HT1080 (cell line): Measurements from ENCODE around the gene S100A16. TPM values are rescaled to one million over a fixed set of nuclear protein-coding genes. Genes with fewer than 3 reads are reported as not detected.

Experiments used
- DNase-seq: peaks from one replicate; pipeline ENCODE4 v3.0.0-alpha.2; 2015; ENCODE audit warnings: low read depth
- total RNA-seq: library from RNA; depleted of rRNA; stranded (reverse); fragments of >200 nt; shearing (Covaris generic); gene quantifications from 2 replicates; pipeline ENCODE4 v1.2.3, GENCODE V29; 2014

Gene S100A16
- total RNA-seq, 1 experiment from 2014 or later, result 1,038 TPM

DNA sequence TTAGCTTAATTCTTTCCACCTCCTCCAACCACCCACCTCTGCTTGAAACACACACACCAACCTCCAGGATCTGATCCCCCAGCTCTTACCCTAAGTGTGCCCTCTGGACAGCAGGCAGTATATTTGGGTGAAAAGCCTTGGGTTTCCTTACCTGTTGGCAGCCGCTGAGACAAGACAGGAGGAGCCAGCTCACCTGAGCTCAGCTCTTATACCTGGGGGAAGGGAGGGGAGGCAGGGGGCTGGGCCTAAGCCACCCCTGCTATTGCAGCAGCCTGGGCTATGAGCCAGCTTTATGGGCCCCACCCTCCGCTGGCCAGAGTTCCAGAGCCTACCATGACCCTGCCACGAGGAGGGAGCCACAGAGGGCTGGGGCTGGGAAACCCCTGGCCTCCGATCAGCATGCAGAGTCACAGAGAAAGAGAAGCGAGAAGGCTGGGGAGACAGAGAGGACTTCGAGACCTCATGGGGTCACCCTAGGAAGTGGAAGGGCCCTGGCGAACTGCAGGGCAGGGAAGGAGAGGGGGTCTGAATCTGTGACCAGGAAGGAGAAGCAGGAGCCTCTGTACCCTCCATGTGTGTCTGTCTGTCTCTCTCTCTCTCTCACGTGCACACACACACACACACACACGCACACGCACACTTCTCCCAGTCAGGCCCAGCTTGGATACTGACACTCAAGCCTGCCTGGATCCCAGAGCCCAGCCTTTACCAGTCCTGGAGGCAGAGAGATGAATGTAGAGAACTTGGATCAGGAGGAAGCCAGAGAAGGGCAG is 3.4 kb upstream of the S100A16 start, which contains the start of gene S100A14:
Gene S100A14 (minus strand): TSS at position 182 of the 773 bp plus-strand sequence. CDS start 467 bp downstream, outside the sequence.
- DNase-seq, result no peak

DNA sequence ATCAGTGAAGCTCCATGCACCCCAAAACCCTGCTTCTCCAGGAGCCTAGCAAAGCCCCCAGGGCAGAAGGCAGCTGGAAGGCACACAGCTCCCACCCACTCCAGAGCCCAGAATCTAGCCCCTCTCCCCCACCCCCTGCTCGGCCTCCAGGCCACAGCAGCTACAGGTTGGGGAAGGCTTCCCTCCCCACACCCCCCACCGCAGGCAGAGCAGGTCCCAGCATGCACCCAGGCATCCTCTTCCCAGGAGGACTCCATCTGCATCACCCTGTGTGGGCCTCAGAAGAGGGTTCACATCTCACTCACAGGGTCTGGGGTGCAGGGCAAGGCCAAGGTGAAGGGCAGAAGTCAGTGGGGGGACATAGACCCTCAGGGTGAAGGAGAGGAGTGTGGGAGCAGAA is 2.5 kb upstream of the S100A16 start:
- no peak for DNase-seq

DNA sequence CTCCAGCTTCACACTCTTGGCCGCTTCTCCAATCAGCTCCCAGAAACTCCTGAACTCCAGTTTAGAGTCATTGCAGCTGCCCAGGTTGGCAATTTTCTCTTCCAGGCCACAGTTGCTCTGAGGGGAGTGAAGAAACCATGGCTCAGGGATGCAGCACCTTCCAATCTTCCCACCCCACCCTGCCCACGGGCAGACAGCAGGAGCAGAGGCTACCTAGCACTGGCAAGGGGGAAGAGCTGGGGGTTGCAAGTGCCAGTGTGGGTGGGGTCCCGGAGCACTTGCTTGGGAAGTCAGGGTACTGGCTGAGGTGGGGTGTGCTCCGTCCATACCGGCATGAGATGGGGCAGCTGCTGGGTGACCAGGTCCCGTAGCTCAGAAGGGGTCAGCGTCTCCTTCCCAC is 2.0 kb upstream of the S100A16 start:
- no peak for DNase-seq

DNA sequence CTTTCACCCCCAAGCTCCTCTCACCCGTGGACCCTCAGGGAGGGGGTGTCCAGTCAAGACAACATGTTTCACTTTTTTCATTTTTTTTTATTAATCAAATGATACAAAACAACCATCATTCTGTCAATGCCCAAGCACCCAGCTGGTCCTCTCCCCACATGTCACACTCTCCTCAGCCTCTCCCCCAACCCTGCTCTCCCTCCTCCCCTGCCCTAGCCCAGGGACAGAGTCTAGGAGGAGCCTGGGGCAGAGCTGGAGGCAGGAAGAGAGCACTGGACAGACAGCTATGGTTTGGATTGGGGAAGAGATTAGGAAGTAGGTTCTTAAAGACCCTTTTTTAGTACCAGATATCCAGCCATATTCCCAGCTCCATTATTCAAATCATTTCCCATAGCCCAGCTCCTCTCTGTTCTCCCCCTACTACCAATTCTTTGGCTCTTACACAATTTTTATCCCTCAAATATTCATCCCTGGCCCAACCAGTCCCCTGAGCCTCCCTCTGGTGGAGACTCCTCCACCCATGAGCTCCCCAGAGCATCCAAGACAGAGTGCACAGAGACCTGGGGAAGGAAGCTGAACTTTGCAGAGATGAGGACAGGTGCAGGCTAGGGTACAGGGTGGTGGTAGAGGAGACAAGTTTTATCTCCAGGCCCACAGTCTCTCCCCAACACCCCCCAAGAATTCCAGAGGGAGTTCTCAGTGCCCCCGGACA is 1.4 kb upstream of the S100A16 start:
- no peak for DNase-seq

DNA sequence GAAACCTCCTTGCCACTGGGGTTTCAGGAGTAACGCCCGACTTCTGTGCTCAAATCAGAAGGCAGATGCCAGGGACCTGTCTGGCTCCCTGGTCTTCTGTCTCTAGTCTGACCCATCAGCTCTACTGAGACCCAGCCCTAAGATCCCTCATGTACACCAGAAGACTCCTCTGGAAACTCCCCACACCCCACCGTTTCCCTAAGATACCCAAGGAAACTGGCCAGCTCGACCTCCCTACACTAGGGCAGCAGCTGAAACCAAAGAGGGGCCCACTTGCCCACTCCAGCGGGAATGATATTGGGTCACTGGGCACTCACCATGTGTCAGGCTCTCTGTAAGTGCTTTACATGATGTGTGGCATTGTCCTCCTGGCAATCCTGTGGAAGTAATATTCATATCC is 469 bp upstream of the S100A16 start:
- DNase-seq, result no peak

DNA sequence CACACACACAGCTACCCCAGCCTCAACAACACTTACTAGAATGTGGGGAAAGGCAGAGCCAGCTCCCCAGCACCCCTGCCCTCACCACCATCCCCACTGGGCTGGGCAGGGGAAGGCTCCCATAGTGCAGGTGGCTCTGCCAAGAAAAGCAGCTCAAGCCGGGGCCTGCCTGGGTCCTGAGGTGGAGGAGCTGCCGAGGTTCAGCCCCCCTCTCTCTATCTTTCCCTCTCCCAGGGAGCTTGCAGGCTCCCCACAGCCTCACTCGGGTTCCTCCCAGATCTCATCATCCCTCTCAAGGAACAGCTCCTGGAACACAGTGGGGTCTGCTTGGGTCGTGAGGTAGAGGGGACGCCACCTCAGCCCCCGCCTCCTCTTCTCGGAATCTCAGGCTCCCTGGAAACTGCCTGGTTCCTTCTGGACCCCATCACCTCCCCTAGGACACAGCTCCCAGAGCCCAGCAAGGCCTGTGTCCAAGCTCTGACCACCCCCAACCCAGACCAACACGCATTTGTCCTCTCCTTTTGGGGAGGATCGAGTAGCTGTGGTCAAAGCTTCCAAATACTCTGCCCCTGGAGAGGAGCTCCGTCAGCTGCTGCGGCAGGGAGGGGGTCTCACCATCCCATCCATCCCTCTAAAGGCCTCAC is 704 bp downstream of the S100A16 start:
- DNase-seq, result no peak

DNA sequence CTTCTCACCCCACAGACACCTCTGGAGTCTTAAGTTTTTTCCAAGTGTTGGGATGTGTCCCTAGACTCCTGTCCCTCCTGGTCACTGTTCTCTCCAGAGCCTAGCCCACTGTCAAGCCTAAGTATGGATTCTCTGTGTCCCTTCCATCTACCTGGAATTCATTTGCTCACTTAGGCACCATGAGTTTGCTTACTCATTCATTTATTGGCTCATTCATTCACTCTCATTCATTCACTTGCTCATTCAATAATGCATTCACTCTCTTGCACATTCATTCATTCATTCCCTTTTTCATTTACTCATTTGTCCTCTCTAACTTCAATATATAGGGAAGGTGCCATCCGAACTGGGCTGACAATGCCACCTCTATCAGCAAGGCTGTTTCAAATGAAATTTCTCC is 1.6 kb downstream of the S100A16 start:
- DNase-seq, result no peak

DNA sequence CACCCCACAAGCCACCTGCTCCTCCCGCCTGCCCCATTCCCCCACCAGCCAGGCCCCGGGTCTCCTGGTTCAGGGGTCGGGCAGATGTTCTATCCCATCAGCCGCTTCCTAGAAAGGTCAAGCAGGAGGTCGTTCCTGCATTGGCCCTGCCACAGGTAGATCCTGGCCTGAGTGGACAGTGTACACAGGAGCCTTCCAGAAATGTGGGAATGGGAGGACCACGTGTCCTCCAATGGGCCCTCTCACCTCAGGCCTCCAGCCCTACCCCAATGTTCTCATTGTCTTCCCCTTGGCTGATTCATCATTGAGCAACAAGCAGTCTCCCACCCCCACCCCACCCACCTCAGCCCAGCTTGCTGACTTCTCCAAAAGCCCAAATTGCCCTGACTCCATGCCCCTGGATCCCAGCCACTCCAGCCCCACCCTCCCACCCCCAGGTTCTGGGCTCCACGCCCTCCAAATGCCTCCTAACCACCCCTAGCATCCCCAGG is 2.1 kb downstream of the S100A16 start:
- peak; percentile 66 for DNase-seq

DNA sequence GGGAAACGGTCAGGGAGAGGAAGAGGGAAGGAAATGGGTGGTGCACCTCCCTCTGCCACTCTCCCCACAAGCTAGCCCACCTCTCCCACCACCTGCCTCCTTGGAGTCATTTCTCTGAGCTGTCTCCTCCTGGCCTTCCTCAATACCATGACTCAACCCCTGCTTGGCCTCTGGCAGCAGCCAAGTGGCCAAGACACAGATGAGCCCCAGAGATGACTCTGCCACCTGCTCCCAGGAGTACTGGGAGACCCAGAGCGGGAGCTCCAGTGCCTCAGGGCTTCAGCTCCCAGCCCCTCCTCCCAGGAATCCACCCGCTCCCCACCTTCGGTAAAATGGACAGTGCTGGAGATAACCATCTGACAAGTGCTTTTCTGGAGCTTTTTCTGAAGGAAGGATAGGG is 2.6 kb downstream of the S100A16 start:
- DNase-seq, result peak; percentile 82

DNA sequence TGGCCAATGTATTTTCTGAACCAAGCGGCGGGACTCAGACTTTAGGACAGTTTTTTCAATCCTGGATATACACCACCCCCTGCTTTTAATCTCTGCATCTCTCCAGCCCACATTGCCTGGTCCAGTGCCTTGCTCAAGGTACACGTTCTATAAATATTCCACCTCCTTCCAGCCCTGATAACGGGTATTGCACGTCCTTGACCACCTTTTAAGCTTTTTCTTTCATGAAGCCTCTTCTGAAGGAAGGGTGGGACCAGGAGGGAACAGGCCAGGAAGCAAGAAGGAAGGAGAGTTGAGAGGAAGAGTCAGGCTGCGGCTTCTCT is 3.4 kb downstream of the S100A16 start:
- DNase-seq, result no peak

DNA sequence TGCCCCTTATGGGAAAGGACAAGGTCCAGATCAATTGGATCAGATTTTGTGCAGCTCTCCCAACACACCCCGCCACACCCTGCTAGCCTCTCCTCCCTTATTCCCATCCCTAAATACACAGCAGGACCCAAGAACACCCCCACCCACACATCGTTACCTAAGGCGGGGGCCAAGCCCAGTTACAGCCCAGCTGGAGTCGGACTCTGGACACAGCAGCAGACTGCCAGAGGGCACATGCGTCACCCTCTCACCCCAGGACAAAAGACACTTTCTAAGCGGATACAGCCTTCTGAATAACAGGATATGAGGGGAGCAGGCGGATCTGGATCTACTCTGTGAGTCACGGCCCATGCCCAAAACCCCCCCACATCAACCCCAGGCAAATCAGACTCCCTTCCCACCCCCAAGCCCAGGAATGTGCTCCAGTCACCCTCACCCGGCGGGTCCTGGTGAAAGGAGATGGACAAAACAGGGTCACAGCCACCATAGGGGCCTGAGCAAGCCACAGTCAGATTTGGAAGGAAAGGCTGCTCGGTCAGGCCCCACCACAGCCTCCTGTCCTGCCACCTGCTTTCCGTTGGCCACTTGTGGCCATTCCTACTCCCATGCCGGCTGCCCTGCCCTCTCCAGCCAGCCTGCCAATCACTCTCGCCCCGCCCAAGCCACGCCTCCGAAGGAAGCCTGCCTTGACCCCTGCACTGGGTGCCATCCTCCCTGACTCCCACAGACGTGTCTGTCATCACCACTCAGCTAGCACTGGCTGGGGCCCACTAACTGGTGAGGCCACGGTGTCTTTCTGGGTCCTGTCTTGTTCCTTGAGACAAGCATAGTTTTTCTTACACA is 4.0 kb downstream of the S100A16 start:
- peak; percentile 97 for DNase-seq

DNA sequence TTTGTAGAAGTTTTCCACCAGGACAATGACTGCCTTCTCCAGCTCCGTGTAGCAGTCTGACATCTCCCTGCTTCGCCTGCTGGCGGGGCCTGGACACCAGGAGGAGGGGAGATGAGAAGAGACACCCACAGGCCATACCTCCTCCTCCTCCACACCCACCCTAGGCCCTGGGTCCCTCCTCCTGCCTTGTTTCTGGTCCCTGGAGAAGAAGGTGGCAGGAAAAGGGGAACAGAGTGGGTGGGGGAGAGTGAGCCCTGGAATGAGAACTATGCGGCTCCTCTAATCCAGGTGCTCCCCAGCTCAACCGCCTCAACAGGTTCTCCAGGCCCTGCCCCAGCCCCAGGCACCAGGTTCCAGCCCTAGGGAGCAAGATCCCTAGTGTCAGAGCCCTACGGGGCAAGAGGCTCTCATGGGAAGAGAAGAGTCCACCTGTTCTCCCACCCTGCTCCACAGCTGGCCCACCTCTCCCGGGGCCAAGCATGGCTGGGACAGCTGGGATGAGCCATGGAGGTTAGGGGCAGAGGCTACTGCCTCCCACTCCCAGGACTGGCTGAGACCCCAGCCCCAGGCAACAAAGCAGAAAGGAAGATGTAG is 4.8 kb downstream of the S100A16 start:
- DNase-seq, result peak; percentile 56

DNA sequence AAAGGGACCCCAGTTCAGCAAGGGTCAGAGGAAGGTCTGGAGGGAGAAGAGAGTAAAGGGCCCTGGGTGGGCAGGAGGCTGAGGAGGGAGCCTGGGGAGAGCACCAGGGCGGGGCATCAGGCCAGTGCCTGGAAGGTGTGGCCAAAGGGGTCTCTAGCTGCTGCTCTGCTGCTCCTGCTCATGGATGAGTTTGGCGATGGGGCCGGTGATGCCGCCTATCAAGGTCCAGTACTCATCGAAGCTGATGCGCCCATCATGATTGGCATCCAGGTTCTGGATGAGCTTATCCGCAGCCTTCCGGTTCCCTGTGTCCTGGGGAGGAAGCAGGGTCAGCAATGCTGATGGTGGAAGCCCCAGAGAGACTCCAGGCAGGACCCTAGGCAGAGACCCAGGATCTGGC is 5.6 kb downstream of the S100A16 start:
- DNase-seq, result no peak

DNA sequence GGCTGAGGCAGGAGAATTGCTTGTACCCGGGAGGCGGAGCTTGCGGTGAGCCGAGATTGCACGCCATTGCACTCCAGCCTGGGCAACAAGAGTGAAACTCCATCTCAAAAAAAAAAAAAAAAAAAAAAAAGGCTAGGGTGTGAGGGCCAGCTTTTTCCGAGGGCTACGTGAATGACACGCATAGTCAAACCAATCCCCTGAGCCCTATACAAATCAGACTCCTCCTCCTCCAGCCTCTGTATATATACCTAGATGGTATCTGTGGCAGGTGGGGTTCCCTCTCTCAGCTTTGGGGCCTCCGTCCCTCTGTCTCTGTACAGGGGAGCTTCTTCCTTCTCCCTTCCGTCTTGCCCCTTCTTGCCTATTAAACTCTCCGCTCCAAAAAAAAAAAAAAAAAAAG is 6.7 kb downstream of the S100A16 start:
- DNase-seq, result no peak

DNA sequence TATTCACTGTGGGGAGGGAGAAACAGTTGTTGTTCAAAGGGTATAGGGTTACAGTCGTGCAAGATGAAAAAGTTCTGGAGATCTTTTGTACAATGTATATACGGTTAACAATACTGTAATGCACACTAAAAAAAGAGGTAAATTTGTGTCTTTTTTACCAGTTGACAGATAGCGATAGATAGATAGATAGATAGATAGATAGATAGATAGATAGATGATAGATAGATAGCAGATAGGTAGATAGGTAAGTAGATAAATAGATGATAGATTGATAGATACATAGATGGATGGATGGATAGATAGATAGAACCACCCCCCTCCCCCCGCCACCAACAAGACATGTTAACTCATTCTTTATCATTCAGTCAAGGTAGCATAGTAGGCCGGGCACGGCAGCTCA is 10.2 kb downstream of the S100A16 start:
- DNase-seq, result no peak

DNA sequence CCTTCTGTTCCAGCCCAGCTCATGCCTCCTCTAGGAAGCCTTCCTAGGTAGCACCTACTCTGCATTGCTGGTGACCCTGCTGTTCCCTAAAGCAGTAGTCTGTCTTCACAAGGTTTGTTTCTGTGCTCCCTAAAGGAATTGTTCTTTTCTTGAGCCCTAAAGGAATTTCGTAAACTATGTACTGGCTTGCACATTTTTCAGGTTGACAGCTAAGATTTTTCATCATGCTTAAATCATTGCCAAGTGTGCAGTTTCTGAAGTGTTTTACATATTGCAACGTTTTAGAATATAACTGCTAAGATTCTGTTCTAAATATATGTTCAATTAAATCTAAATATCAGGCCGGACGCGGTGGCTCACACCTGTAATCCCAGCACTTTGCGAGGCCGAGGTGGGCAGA is 13.1 kb downstream of the S100A16 start:
- DNase-seq, result no peak

DNA sequence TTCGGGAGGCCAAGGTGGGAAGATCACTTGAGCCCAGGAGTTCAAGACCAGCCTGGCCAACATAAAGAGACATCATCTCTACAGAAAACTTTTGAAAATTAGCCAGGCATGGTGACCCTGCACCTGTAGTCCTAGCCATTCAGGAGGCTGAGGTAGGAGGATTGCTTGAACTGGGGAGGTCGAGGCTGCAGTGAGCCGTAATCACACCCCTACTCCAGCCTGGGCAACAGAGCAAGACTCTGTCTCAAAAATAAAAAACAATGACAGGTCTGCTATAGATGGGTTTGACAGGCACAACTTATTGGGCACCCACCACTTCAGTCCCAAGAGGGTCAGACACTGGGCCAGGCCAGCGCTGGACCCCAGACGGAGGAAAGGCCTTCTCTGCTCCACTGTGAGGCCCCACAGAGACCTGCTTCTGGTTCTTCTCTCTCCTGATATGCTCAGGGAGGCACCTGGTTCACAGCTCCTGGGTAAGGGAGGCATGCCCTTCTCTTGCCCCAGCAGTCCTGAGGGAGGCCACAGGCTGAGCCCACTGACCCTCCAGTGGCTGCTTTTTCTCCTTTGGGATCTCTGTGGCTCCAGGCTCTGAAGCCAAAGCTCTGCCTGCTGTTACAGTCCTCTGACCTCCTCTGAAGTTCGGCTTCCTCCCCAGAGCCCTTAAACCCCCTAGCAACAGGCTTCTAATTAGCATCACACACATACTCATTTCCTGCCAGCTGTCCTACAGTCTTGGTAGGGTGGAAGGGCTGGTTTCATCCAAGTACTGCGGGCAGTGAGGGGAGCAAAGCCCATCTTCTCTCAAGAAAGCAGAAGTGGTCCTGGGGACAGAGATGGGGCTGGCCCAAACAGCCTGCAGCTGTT is 14.4 kb downstream of the S100A16 start:
- DNase-seq, result peak; percentile 82

DNA sequence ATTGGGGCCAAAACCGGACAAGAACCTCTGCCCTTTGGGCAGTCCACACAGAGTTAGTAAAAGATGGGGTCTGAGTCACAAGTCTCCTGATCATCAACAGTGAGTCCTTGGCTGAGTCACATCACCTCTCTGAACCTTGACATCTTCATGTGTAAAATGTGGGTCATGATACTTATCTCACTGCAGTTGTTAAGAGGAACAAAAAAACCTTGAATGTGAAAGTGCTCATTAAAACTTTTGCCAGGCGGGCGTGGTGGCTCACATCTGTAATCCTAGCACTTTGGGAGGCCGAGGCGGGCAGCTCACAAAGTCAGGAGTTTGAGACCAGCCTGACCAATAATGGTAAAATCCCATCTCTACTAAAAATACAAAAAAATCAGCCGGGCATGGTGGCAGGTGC is 15.7 kb downstream of the S100A16 start:
- peak; percentile 70 for DNase-seq

DNA sequence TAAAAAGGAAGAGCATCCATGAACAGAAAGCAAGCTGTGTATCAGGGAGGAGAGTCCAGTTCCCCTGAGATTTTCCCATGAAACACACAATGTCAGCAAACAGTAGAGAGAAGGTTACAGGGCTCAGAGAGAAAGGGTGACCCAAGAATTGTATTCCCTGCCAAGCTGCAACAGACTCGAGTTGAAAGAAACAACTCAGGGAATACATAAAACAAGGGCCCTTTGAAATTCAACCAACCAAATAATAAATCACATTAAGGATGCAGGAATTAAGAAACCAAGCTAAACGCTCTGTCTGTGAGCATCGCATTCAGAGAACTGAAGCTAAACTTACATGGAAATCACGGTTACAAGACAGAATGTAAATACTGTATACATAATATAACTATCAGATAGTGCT is 20.2 kb downstream of the S100A16 start:
- no peak for DNase-seq

DNA sequence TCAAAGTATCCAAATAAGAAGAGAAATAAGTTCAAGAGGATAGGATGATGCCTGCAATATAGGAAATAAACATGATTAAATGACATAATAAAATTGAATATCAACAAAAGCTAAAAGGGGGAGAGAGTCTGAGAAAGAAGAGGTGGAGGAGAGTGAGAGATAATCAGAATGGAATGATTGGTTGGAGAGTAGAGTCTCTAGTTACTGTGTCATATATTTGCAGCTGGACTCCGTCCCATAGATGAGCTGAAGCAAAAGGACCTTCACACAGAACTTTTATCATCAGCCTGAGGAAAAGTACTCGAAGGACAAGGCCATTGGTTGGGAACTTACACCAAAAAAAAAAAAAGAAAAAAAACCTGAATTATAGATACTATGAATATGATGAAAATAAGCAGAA is 24.5 kb downstream of the S100A16 start:
- no peak for DNase-seq
